Mesothelial cell of epicardium (in vitro differentiated cells): ENCODE data around the gene SIK2. TPM values are rescaled to one million over a fixed set of nuclear protein-coding genes. Genes with fewer than 3 reads are reported as not detected.

Source experiments
- DNase-seq, 2 experiments: peaks; one replicate each; pipeline ENCODE4 v3.0.0; 2021; ENCODE audit warnings: low spot score in 2 of 2; ENCODE audit not compliant: unreplicated experiment in 2 of 2
- H3K27ac Mint-ChIP-seq: 2 replicates; pipeline ENCODE4 v1.8.0; 2021; ENCODE audit warnings: mixed read lengths
- H3K27me3 Mint-ChIP-seq: 2 replicates; pipeline ENCODE4 v1.8.0; 2021; ENCODE audit warnings: low read depth, mixed read lengths
- H3K36me3 Mint-ChIP-seq: 2 replicates; pipeline ENCODE4 v1.8.0; 2021; ENCODE audit warnings: mixed read lengths
- H3K4me1 Mint-ChIP-seq: 2 replicates; pipeline ENCODE4 v1.8.0; 2021; ENCODE audit warnings: mixed read lengths
- H3K4me3 Mint-ChIP-seq: 2 replicates; pipeline ENCODE4 v1.8.0; 2021; ENCODE audit warnings: mild to moderate bottlenecking, moderate library complexity, mixed read lengths
- H3K9me3 Mint-ChIP-seq: 2 replicates; pipeline ENCODE4 v1.8.0; 2021; ENCODE audit warnings: mixed read lengths
- CTCF ChIP-seq: fragments of 200-600 bp; sonication (generic); IDR thresholded peaks from one replicate; pipeline ENCODE4 v1.5.0; 2021; ENCODE audit warnings: antibody characterized with exemption; ENCODE audit not compliant: unreplicated experiment
- total RNA-seq: library from RNA; stranded (reverse); gene quantifications from 3 replicates; pipeline ENCODE4 v1.2.1, GENCODE V29; 2021

Gene SIK2
- total RNA-seq, 1 donor from 2014 or later = 17.1 TPM

GRCh38 chr11:111733611-111734088 lies 131.4 kb downstream of the SIK2 start:
- H3K36me3 Mint-ChIP-seq = peaks cover 7% of the 10 kb centered on the region
- H3K27ac Mint-ChIP-seq = no peak overlapping the region
- H3K27me3 Mint-ChIP-seq = no peaks in the 10 kb centered on the region
- TF ChIP-seq CTCF = no peak
- H3K4me1 Mint-ChIP-seq = peaks cover 49% of the 10 kb centered on the region
- H3K9me3 Mint-ChIP-seq = no peaks in the 10 kb centered on the region
- DNase-seq = no peak
- H3K4me3 Mint-ChIP-seq = no peak overlapping the region

GRCh38 chr11:111734101-111734953 lies 132.1 kb downstream of the SIK2 start:
- Mint-ChIP-seq H3K27ac (peak overlapping the region; percentile 92), H3K4me3 (no peak overlapping the region), H3K36me3 (peaks cover 3% of the 10 kb centered on the region), H3K4me1 (peaks cover 44% of the 10 kb centered on the region), H3K27me3 (no peaks in the 10 kb centered on the region), H3K9me3 (no peaks in the 10 kb centered on the region)
- DNase-seq = no peak
- TF ChIP-seq CTCF = no peak

- Mint-ChIP-seq H3K27ac (peak overlapping the region; percentile 92), H3K36me3 (peaks cover 5% of the 10 kb centered on the region), H3K9me3 (no peaks in the 10 kb centered on the region), H3K4me1 (peaks cover 39% of the 10 kb centered on the region), H3K4me3 (peak overlapping the region; percentile 14), H3K27me3 (no peaks in the 10 kb centered on the region)
- no peak for TF ChIP-seq CTCF
- DNase-seq = no peak
Measured at GRCh38 chr11:111734954-111735261, 132.7 kb downstream of the SIK2 start.

- Mint-ChIP-seq H3K4me3 (peak overlapping the region; percentile 14), H3K27ac (peak overlapping the region; percentile 93), H3K4me1 (peaks cover 34% of the 10 kb centered on the region), H3K9me3 (no peaks in the 10 kb centered on the region), H3K36me3 (peaks cover 7% of the 10 kb centered on the region), H3K27me3 (no peaks in the 10 kb centered on the region)
- DNase-seq = no peak
- no peak for TF ChIP-seq CTCF
Measured at GRCh38 chr11:111735262-111736116, 133.2 kb downstream of the SIK2 start.

GRCh38 chr11:111736181-111736590 lies 133.9 kb downstream of the SIK2 start:
- H3K36me3 Mint-ChIP-seq = peaks cover 14% of the 10 kb centered on the region
- peaks cover 29% of the 10 kb centered on the region for H3K4me1 Mint-ChIP-seq

More at GRCh38 chr11:111736181-111736590, 133.9 kb downstream of the SIK2 start:
- H3K9me3 Mint-ChIP-seq = no peaks in the 10 kb centered on the region
- H3K27me3 Mint-ChIP-seq = no peaks in the 10 kb centered on the region
- DNase-seq = no peak
- no peak overlapping the region for H3K4me3 Mint-ChIP-seq
- H3K27ac Mint-ChIP-seq = peak overlapping the region; percentile 93
- TF ChIP-seq CTCF = no peak
